Measurements from ENCODE around the gene AFTPH.
"Not testable (repeated sequence)": the region's sequence is repeated elsewhere in the genome, so short reads cannot be mapped to it uniquely, and the experiment has no call there.

The AFTPH gene

DNA sequence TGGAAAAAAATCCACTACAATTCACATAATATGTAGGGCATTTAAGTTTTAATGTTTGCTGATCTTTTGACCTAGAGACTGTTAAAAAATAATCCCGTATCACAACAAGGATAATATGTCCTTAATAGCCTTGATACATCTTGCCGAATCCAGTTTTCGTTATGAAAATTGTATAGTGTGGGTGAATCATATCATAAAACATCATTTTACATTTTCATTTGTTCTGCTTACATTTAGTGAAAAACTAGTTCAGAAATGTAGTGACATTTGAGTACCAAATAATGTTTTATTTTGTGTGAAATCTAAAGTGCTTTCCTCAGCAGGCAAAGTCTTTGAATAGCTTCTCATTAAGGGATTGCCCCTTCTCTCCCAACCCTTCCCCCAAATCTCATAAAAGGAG is 1.9 kb downstream of the AFTPH start:
- H3K4me3 ChIP-seq (ENCODE audit: low read length): peak overlapping the region; percentile 86
- TF ChIP-seq CTCF (IDR thresholded peaks at IDR 0.05; ENCODE audit: insufficient read depth, low read depth, low read length, missing control alignments): no peak
- DNase-seq (ENCODE audit: low read depth): no peak

DNA sequence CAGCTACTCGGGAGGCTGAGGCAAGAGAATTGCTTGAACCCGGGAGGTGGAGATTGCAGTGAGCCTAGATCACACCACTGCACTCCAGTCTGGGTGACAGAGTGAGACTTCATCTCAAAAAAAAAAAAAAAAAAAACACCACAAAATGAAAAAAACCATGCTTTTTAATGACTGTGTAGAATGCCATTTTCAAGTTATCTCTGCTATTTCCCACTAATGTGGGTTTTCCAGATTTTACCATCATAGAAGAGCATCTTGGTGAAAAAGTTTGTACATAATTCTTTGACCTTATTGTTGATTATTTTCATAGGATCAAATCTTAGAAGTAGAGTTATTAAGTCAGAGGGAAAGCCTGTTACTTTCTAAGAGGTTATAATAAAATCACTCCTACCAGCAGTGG is 6.8 kb downstream of the AFTPH start:
- not testable (repeated sequence) for DNase-seq (ENCODE audit: low read depth); H3K4me3 ChIP-seq (ENCODE audit: low read length)

GRCh38 chr2:64532030-64532429 is 7.9 kb downstream of the AFTPH start:
- no peak for TF ChIP-seq CTCF (IDR thresholded peaks at IDR 0.05; ENCODE audit: insufficient read depth, low read depth, low read length, missing control alignments)

DNA sequence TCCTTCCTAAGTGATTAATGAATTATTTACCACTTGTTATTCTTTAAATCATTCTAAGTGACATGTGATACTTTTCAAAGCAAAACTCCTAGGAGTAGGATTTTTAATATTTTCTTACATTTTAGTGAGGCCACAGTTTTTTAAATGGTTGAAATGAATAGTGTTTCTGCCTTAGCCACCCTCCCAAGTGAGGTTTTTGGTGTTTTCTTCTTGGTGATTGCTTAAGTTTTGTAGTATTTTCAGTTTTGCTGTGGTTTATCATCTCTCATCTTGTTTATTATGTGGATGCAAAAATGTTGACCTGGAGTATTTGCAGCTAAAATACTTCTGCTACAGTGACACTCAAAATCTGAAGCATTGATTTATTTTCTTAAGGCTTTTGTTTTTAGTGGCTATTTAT is 9.8 kb downstream of the AFTPH start:
- no peak overlapping the region for H3K4me3 ChIP-seq (ENCODE audit: low read length)

More at GRCh38 chr2:64532030-64532429, 7.9 kb downstream of the AFTPH start:
- DNase-seq (ENCODE audit: low read depth): no peak
- no peak overlapping the region for H3K4me3 ChIP-seq (ENCODE audit: low read length)

DNA sequence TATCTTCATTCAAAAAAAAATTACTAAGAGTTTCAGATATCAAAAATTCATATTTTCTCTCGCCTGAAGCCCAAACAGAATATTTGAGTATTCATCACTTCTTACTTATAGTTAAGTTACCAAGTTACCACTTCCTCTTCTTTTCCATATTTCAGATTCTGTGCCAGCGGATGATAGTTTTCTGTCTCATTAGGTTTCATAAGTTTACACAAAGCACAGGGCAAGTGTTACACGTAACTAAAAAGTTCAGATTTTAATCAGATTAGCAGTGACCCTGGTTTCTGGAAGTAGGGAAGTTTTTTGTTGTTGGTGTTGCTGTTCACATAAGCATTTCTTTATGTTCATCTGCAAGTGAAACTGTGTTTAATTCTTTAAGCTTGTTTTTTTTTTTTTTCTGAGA is 10.2 kb downstream of the AFTPH start:
- TF ChIP-seq CTCF (IDR thresholded peaks at IDR 0.05; ENCODE audit: insufficient read depth, low read depth, low read length, missing control alignments): no peak
- no peak overlapping the region for H3K4me3 ChIP-seq (ENCODE audit: low read length)
- no peak for DNase-seq (ENCODE audit: low read depth)

More for the DNA sequence above, 9.8 kb downstream of the AFTPH start:
- DNase-seq (ENCODE audit: low read depth): no peak
- TF ChIP-seq CTCF (IDR thresholded peaks at IDR 0.05; ENCODE audit: insufficient read depth, low read depth, low read length, missing control alignments): no peak

DNA sequence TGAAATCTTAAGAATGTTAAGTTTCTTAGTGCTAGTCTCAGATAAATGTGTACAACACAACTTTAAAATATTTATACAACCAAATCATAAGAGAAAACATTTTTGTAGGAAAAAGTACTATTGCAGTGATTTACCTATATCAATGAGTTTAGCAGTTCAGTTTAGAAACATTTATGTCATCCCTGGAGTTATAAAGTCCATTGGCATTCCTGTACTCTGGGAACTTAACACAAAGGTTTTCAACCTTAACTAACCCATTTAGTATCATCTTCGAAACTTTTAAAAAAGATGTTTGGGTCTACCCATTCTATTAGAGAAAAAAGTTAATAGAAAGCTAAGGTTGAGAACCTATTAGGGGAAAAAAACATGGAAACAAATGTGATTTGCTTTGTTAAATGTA is 10.9 kb downstream of the AFTPH start:
- H3K4me3 ChIP-seq (ENCODE audit: low read length): no peak overlapping the region
- TF ChIP-seq CTCF (IDR thresholded peaks at IDR 0.05; ENCODE audit: insufficient read depth, low read depth, low read length, missing control alignments): no peak
- no peak for DNase-seq (ENCODE audit: low read depth)

- no peak for DNase-seq (ENCODE audit: low read depth)
- TF ChIP-seq CTCF (IDR thresholded peaks at IDR 0.05; ENCODE audit: insufficient read depth, low read depth, low read length, missing control alignments): no peak
- no peak overlapping the region for H3K4me3 ChIP-seq (ENCODE audit: low read length)
Measured at GRCh38 chr2:64537991-64538390, 13.9 kb downstream of the AFTPH start.
